ENCODE results near the gene AURKB.

GRCh38 chr17:8186787-8187516 is 23.4 kb downstream of the AURKB start:
- TF ChIP-seq CTCF (conservative IDR thresholded peaks at IDR 0.05), result 0 out of 2 replicates have a peak, but pooled peaks have one; percentile 14
- no peak for TF ChIP-seq EZH2 (IDR thresholded peaks at IDR 0.05; ENCODE audit: low read depth)
